HEK293 (cell line): ENCODE measurements around the gene SRPK1.

Experiments
- CTCF ChIP-seq: fragments of 450-650 bp; formaldehyde crosslinking; IDR thresholded peaks from 2 replicates; pipeline ENCODE4 v1.5.1; 2016; ENCODE audit warnings: missing biosample characterization, missing genetic modification characterization
- SETDB1 ChIP-seq: IDR thresholded peaks from one replicate; pipeline ENCODE4 v1.6.1; 2017; ENCODE audit warnings: mild to moderate bottlenecking, low read length, moderate library complexity, mixed read lengths; ENCODE audit not compliant: insufficient read length
- ZBTB10 ChIP-seq: fragments of 450-650 bp; formaldehyde crosslinking; IDR thresholded peaks from 2 replicates; pipeline ENCODE4 v1.5.1; 2016; ENCODE audit warnings: missing biosample characterization, missing genetic modification characterization

- TF ChIP-seq CTCF (tag by site-specific recombination) = no peak
- TF ChIP-seq SETDB1 = no peak
- TF ChIP-seq ZBTB10 = no peak
Measured at GRCh38 chr6:35831257-35832007, 89.5 kb downstream of the SRPK1 start.
